PC-9 (cell line): ENCODE results near the gene SRRM5. TPM values are rescaled to one million over a fixed set of nuclear protein-coding genes. Genes with fewer than 3 reads are reported as not detected.

Experiments used
- BruUV-seq: library from RNA; stranded (reverse); fragments of 400-500 nt; replicated peaks from 2 replicates; lab custom pipeline; 2021; lab: Mats Ljungman, UMichigan
- CTCF ChIA-PET: fragments of 300-600 bp; sonication (Branson Sonifier 250); formaldehyde crosslinking; loops from one replicate; lab custom pipeline; 2022; ENCODE audit warnings: antibody characterized with exemption; lab: Charles Lee
- POLR2A ChIA-PET: fragments of 300-600 bp; sonication (Branson Sonifier 250); formaldehyde crosslinking; loops from one replicate; lab custom pipeline; 2022; ENCODE audit warnings: antibody characterized with exemption; ENCODE audit not compliant: unreplicated experiment; lab: Charles Lee
- DNase-seq, 2 experiments: peaks; one replicate each; pipeline versions ENCODE4 v3.0.0 to v3.0.0-alpha.2; 2015 to 2022; ENCODE audit warnings: mixed read lengths in 1 of 2
- H2AFZ ChIP-seq: fragments of 200-600 bp; sonication (generic); 2 replicates; pipeline ENCODE4 v1.8.1; 2017; ENCODE audit warnings: antibody characterized with exemption
- H3F3A ChIP-seq: fragments of 200-600 bp; sonication (generic); 2 replicates; pipeline ENCODE4 v1.8.1; 2017; ENCODE audit warnings: antibody characterized with exemption, mild to moderate bottlenecking, low read depth; ENCODE audit not compliant: insufficient read depth
- H3K27ac ChIP-seq: fragments of 200-600 bp; sonication (generic); 2 replicates; pipeline ENCODE4 v1.6.1; 2016; ENCODE audit warnings: mixed run types
- H3K27me3 ChIP-seq: fragments of 200-600 bp; sonication (generic); 2 replicates; pipeline ENCODE4 v1.6.1; 2016; ENCODE audit warnings: low read depth, mixed run types; ENCODE audit not compliant: insufficient read depth
- H3K36me3 ChIP-seq: fragments of 200-600 bp; sonication (generic); 2 replicates; pipeline ENCODE4 v1.6.1; 2016; ENCODE audit warnings: low read depth, mixed run types
- H3K4me1 ChIP-seq: fragments of 200-600 bp; sonication (generic); replicated peaks from 2 replicates; pipeline ENCODE4 v1.6.1; 2016; ENCODE audit warnings: mixed run types; ENCODE audit not compliant: insufficient read depth
- H3K4me2 ChIP-seq: fragments of 200-600 bp; sonication (generic); 2 replicates; pipeline ENCODE4 v1.6.1; 2017; ENCODE audit warnings: mixed run types
- H3K4me3 ChIP-seq: fragments of 200-600 bp; sonication (generic); 2 replicates; pipeline ENCODE4 v1.6.1; 2016; ENCODE audit warnings: mixed run types
- H3K79me2 ChIP-seq: fragments of 200-600 bp; sonication (generic); 2 replicates; pipeline ENCODE4 v1.6.1; 2017; ENCODE audit warnings: low read depth, mixed run types
- H3K9me2 ChIP-seq: fragments of 200-600 bp; sonication (generic); 2 replicates; pipeline ENCODE4 v1.8.1; 2017; ENCODE audit warnings: mild to moderate bottlenecking; ENCODE audit not compliant: insufficient read depth
- H3K9me3 ChIP-seq: fragments of 200-600 bp; sonication (generic); 2 replicates; pipeline ENCODE4 v1.8.1; 2016; ENCODE audit warnings: low read depth; ENCODE audit not compliant: insufficient read depth
- H4K20me1 ChIP-seq: fragments of 200-600 bp; sonication (generic); 2 replicates; pipeline ENCODE4 v1.8.1; 2017; ENCODE audit not compliant: insufficient read depth
- EZH2 ChIP-seq: fragments of 200-600 bp; sonication (generic); IDR thresholded peaks from 2 replicates; pipeline ENCODE4 v1.8.0; 2017; ENCODE audit warnings: antibody characterized with exemption, low read depth
- intact Hi-C: fragments of 100-400 bp; cut with micrococcal nuclease; formaldehyde crosslinking; loops from one replicate; pipeline ENCODE4 v1.10.0; 2022; ENCODE audit not compliant: unreplicated experiment
- total RNA-seq: library from RNA; stranded (reverse); gene quantifications from 2 replicates; pipeline ENCODE4 v1.2.3, GENCODE V29; 2021
- TF ChIP-seq, protein P1 (sequence below): fragments of 200-600 bp; sonication (generic); conservative IDR thresholded peaks from 2 replicates; pipeline ENCODE4 v1.6.1; 2017; ENCODE audit warnings: mixed run types, antibody characterized with exemption, mild to moderate bottlenecking, moderate library complexity

Gene SRRM5
- total RNA-seq, 1 experiment from 2014 or later = 0.37 TPM

GRCh38 chr19:43609872-43610271 lies 2.0 kb upstream of the SRRM5 start:
- no peak overlapping the region for H3K4me3 ChIP-seq
- peaks cover 18% of the 10 kb centered on the region; the same call in 1 of the 2 replicates for H3F3A ChIP-seq
- intact Hi-C loops = no loop called here
- TF ChIP-seq EZH2 = no peak
- TF ChIP-seq, protein P1, sequence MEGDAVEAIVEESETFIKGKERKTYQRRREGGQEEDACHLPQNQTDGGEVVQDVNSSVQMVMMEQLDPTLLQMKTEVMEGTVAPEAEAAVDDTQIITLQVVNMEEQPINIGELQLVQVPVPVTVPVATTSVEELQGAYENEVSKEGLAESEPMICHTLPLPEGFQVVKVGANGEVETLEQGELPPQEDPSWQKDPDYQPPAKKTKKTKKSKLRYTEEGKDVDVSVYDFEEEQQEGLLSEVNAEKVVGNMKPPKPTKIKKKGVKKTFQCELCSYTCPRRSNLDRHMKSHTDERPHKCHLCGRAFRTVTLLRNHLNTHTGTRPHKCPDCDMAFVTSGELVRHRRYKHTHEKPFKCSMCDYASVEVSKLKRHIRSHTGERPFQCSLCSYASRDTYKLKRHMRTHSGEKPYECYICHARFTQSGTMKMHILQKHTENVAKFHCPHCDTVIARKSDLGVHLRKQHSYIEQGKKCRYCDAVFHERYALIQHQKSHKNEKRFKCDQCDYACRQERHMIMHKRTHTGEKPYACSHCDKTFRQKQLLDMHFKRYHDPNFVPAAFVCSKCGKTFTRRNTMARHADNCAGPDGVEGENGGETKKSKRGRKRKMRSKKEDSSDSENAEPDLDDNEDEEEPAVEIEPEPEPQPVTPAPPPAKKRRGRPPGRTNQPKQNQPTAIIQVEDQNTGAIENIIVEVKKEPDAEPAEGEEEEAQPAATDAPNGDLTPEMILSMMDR = no peak
- ChIA-PET POLR2A (no interaction called here), CTCF (no interaction called here)
- no peaks in the 10 kb centered on the region for H3K9me2 ChIP-seq
- 0 out of 2 replicates have a peak, but pooled peaks cover 2% of the 10 kb centered on the region for H3K79me2 ChIP-seq
- no peak overlapping the region for H3K4me2 ChIP-seq
- no TSS peak for BruUV-seq
- peaks cover 4% of the 10 kb centered on the region; the same call in 1 of the 2 replicates for H3K36me3 ChIP-seq
- no peak overlapping the region for H3K27ac ChIP-seq
- no peak overlapping the region for H2AFZ ChIP-seq
- no peaks in the 10 kb centered on the region for H4K20me1 ChIP-seq
- DNase-seq = no peak
- H3K4me1 ChIP-seq = no peaks in the 10 kb centered on the region
- H3K27me3 ChIP-seq = no peaks in the 10 kb centered on the region
- H3K9me3 ChIP-seq = no peaks in the 10 kb centered on the region

GRCh38 chr19:43610493-43610892 lies 1.4 kb upstream of the SRRM5 start:
- no peaks in the 10 kb centered on the region for H3K9me3 ChIP-seq
- no peak overlapping the region for H2AFZ ChIP-seq
- peaks cover 4% of the 10 kb centered on the region; the same call in 1 of the 2 replicates for H3K36me3 ChIP-seq
- no peak overlapping the region for H3K4me2 ChIP-seq
- H3K27me3 ChIP-seq = no peaks in the 10 kb centered on the region
- CTCF ChIA-PET = no interaction called here
- H3K4me1 ChIP-seq = no peaks in the 10 kb centered on the region
- TF ChIP-seq EZH2 = no peak
- TF ChIP-seq, protein P1 = no peak
- H3K9me2 ChIP-seq = no peaks in the 10 kb centered on the region
- no peak overlapping the region for H3K27ac ChIP-seq
- H4K20me1 ChIP-seq = no peaks in the 10 kb centered on the region
- peaks cover 18% of the 10 kb centered on the region; the same call in 1 of the 2 replicates for H3F3A ChIP-seq
- BruUV-seq = no TSS peak
- intact Hi-C loops = no loop called here
- 0 out of 2 replicates have a peak, but pooled peaks cover 4% of the 10 kb centered on the region for H3K79me2 ChIP-seq
- POLR2A ChIA-PET = no interaction called here
- H3K4me3 ChIP-seq = no peak overlapping the region
- no peak for DNase-seq

GRCh38 chr19:43612374-43612773 lies 486 bp downstream of the SRRM5 start:
- Histone ChIP-seq H3K9me3 (no peaks in the 10 kb centered on the region), H3K9me2 (no peaks in the 10 kb centered on the region), H3F3A (peaks cover 11% of the 10 kb centered on the region; the same call in 1 of the 2 replicates), H3K27me3 (no peaks in the 10 kb centered on the region), H3K27ac (no peak overlapping the region), H3K79me2 (peaks cover 10% of the 10 kb centered on the region; the same call in 1 of the 2 replicates), H4K20me1 (no peaks in the 10 kb centered on the region), H3K4me3 (no peak overlapping the region), H3K36me3 (peaks cover 4% of the 10 kb centered on the region; the same call in 1 of the 2 replicates), H2AFZ (no peak overlapping the region), H3K4me1 (no peaks in the 10 kb centered on the region), H3K4me2 (no peak overlapping the region)
- POLR2A ChIA-PET = no interaction called here
- intact Hi-C loops = no loop called here
- CTCF ChIA-PET = no interaction called here
- DNase-seq = no peak
- BruUV-seq = no TSS peak
- TF ChIP-seq, protein P1 = no peak
- TF ChIP-seq EZH2 = no peak
